Spinal cord (tissue), 10 donors: ENCODE results near the gene CWF19L2. TPM values are rescaled to one million over a fixed set of nuclear protein-coding genes. Genes with fewer than 3 reads are reported as not detected.

Experiments
- DNase-seq, 6 donors: peaks; one replicate each; pipeline versions ENCODE4 v3.0.0 to v3.0.0-alpha.2; 2013 to 2015; ENCODE audit warnings: low spot score in 6 of 6, low read depth in 4 of 6
- H3K27ac ChIP-seq: one replicate; pipeline ENCODE4 v1.5.1; 2013; ENCODE audit warnings: low read depth, low read length, control low read depth
- H3K27me3 ChIP-seq: one replicate; pipeline ENCODE4 v1.6.1; 2013; ENCODE audit warnings: low read length; ENCODE audit not compliant: control insufficient read depth, insufficient read depth
- H3K36me3 ChIP-seq: one replicate; pipeline ENCODE4 v1.6.1; 2013; ENCODE audit warnings: low read length; ENCODE audit not compliant: control insufficient read depth, insufficient read depth
- H3K4me1 ChIP-seq: one replicate; pipeline ENCODE4 v1.6.1; 2013; ENCODE audit warnings: low read length; ENCODE audit not compliant: control insufficient read depth, insufficient read depth
- H3K4me3 ChIP-seq: one replicate; pipeline ENCODE4 v1.5.1; 2013; ENCODE audit warnings: low read depth, low read length, control low read depth
- H3K9me3 ChIP-seq: one replicate; pipeline ENCODE4 v1.6.1; 2013; ENCODE audit warnings: low read length; ENCODE audit not compliant: control insufficient read depth, insufficient read depth
- WGBS: methylation state at CpG from one replicate; pipeline ENCODE4 v1.1.5; 2013; ENCODE audit warnings: missing lambda C conversion rate; ENCODE audit not compliant: insufficient coverage; 5-methylcytosine and 5-hydroxymethylcytosine counted together
- polyA plus RNA-seq, 2 donors: library from polyadenylated mRNA; unstranded; fragments of 120-200 nt; gene quantifications; one replicate each; pipeline ENCODE4 v1.2.1, GENCODE V29; 2013; ENCODE audit not compliant: insufficient read length in 2 of 2
- total RNA-seq, 2 donors: library from RNA; depleted of rRNA in 1 of 2; stranded (reverse); fragments of 120-200 nt in 1 of 2; fragments of >200 nt in 1 of 2; gene quantifications; one replicate each; pipeline versions ENCODE4 v1.2.3 to v1.2.4, GENCODE V29; 2013 to 2014
- donor health status: healthy.

Gene CWF19L2
- total and polyA plus RNA-seq, 4 donors: 9.4 to 33.0 (median 19.1) TPM

- 96% methylated on average over 2 of the region's 2 CpGs for WGBS
Measured at GRCh38 chr11:107337917-107338316, 119.7 kb downstream of the CWF19L2 start.

GRCh38 chr11:107331728-107332127, 125.9 kb downstream of the CWF19L2 start:
- no peaks in the 10 kb centered on the region for H3K36me3 ChIP-seq
- DNase-seq: no peak
- H3K4me3 ChIP-seq: no peak overlapping the region
- no peaks in the 10 kb centered on the region for H3K9me3 ChIP-seq
- WGBS: 83% methylated on average over 1 of the region's 1 CpG
- no peak overlapping the region for H3K27ac ChIP-seq
- no peaks in the 10 kb centered on the region for H3K27me3 ChIP-seq
- H3K4me1 ChIP-seq: no peaks in the 10 kb centered on the region

More at GRCh38 chr11:107337917-107338316, 119.7 kb downstream of the CWF19L2 start:
- no peaks in the 10 kb centered on the region for H3K4me1 ChIP-seq
- H3K9me3 ChIP-seq: no peaks in the 10 kb centered on the region
- no peak for DNase-seq
- no peak overlapping the region for H3K4me3 ChIP-seq
- no peaks in the 10 kb centered on the region for H3K27me3 ChIP-seq
- no peak overlapping the region for H3K27ac ChIP-seq
- no peaks in the 10 kb centered on the region for H3K36me3 ChIP-seq

GRCh38 chr11:107329164-107329563, 128.5 kb downstream of the CWF19L2 start:
- no peak for DNase-seq
- WGBS: no CpG with 5 or more reads among the region's 3 CpGs
- H3K4me1 ChIP-seq: no peaks in the 10 kb centered on the region

DNA sequence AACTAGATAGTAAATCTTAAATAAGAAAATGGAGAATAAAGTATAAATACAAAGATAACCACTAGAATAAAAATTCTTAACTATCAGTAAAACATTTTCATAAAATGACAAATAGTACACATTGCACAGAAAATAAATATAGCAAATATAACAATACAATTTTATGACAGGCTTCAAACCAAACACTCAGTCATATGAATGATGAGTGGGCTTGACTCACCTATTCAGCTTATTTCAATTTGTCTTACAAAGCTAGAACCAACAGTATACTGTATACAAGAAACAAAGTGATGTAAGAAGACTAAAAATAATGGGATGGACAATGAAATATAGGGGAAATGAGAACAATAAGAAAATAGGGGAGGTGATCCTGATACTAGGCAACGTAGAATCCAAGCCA, 141.2 kb downstream of the CWF19L2 start:
- H3K4me3 ChIP-seq: no peak overlapping the region
- H3K27me3 ChIP-seq: no peaks in the 10 kb centered on the region
- H3K9me3 ChIP-seq: peaks cover 4% of the 10 kb centered on the region
- DNase-seq: no peak
- peaks cover 3% of the 10 kb centered on the region for H3K36me3 ChIP-seq
- H3K4me1 ChIP-seq: no peaks in the 10 kb centered on the region
- no peak overlapping the region for H3K27ac ChIP-seq
- WGBS: 100% methylated on average over 1 of the region's 1 CpG

More at GRCh38 chr11:107329164-107329563, 128.5 kb downstream of the CWF19L2 start:
- Histone ChIP-seq H3K27ac (no peak overlapping the region), H3K36me3 (no peaks in the 10 kb centered on the region), H3K27me3 (no peaks in the 10 kb centered on the region), H3K9me3 (no peaks in the 10 kb centered on the region), H3K4me3 (no peak overlapping the region)

- no peaks in the 10 kb centered on the region for H3K9me3 ChIP-seq
- H3K27ac ChIP-seq: no peak overlapping the region
- peaks cover 4% of the 10 kb centered on the region for H3K36me3 ChIP-seq
- 40% methylated on average over 1 of the region's 2 CpGs for WGBS
- no peaks in the 10 kb centered on the region for H3K27me3 ChIP-seq
- no peaks in the 10 kb centered on the region for H3K4me1 ChIP-seq
- DNase-seq: no peak
- H3K4me3 ChIP-seq: no peak overlapping the region
Measured at GRCh38 chr11:107307991-107308390, 149.6 kb downstream of the CWF19L2 start.

GRCh38 chr11:107301878-107302277, 155.7 kb downstream of the CWF19L2 start:
- no peak for DNase-seq
- no peaks in the 10 kb centered on the region for H3K9me3 ChIP-seq
- H3K4me3 ChIP-seq: no peak overlapping the region
- peaks cover under 1% of the 10 kb centered on the region for H3K36me3 ChIP-seq
- no peak overlapping the region for H3K27ac ChIP-seq
- H3K27me3 ChIP-seq: no peaks in the 10 kb centered on the region
- H3K4me1 ChIP-seq: no peaks in the 10 kb centered on the region
- no CpG with 5 or more reads among the region's 1 CpG for WGBS

DNA sequence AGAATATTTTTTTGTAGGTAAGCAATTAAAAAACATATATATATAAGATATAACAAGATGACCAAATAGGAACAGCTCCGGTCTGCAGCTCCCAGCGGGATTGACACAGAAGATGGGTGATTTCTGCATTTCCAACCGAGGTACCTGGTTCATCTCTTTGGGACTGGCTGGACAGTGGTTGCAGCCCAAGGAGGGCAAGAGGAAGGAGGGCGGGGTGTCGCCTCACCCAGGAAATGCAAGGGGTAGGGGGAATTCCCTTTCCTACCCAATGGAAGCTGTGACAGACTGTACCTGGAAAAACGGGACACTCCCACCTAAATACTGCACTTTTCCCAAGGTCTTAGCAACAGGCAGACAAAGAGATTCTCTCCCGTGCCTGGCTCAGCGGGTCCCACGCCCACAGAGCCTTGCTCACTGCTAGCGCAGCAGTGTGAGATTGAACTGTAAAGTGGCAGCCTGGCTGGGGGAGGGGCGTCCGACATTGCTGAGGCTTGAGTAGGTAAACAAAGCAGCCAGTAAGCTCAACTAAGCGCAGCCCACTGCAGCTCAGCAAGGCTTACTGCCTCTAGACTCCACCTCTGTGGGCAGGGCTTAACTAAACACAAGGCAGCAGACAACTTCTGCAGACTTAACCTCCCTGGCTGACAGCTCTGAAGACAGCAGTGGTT, 163.8 kb downstream of the CWF19L2 start:
- no peak for DNase-seq
- no peak overlapping the region for H3K27ac ChIP-seq
- peaks cover 3% of the 10 kb centered on the region for H3K36me3 ChIP-seq
- no peaks in the 10 kb centered on the region for H3K27me3 ChIP-seq
- H3K4me3 ChIP-seq: no peak overlapping the region
- no peaks in the 10 kb centered on the region for H3K9me3 ChIP-seq
- 94% methylated on average over 10 of the region's 13 CpGs for WGBS
- H3K4me1 ChIP-seq: no peaks in the 10 kb centered on the region

DNA sequence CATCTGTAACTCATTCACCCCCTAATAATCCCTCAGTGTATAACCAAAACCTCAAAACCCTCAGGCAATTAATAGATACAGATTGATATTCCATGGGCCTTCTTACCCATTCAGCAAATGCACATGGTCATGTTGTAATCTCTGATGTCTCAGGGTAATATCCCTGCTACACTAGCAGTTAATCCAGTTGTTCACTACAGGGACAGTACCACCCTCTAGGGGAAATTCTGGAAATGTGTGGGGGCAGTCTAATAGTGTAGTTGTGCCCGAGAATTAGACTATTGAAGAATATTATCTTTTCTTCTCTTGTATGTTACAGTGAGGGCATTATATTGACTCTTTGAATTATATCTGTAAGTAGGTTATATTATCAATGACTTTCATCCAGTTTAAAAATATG, 175.4 kb downstream of the CWF19L2 start:
- H3K27me3 ChIP-seq: no peaks in the 10 kb centered on the region
- no CpG with 5 or more reads among the region's 1 CpG for WGBS
- H3K9me3 ChIP-seq: no peaks in the 10 kb centered on the region
- no peak for DNase-seq
- H3K27ac ChIP-seq: no peak overlapping the region
- H3K4me1 ChIP-seq: no peaks in the 10 kb centered on the region
- H3K4me3 ChIP-seq: no peak overlapping the region
- H3K36me3 ChIP-seq: no peaks in the 10 kb centered on the region
